GM19238 (cell line): ENCODE results near the gene PTRH2.
"Not testable (repeated sequence)": the region's sequence is repeated elsewhere in the genome, so short reads cannot be mapped to it uniquely, and the experiment has no call there.

ENCODE experiments used
- DNase-seq: peaks from one replicate; pipeline ENCODE4 v3.0.0; 2011; ENCODE audit warnings: low spot score; ENCODE audit not compliant: insufficient read length

The PTRH2 gene

GRCh38 chr17:59707149-59707970, at the start of gene PTRH2, which contains the start of gene VMP1:
TSS of gene PTRH2 (minus strand) at chr17:59707430. CDS start at chr17:59697978, 9,452 bp downstream.
TSS of gene VMP1 (plus strand) at chr17:59707654. CDS start at chr17:59731447, 23,793 bp downstream.
- DNase-seq = peak; percentile 92

- DNase-seq = no peak
Measured at GRCh38 chr17:59756236-59756818, 49.1 kb upstream of the PTRH2 start.

GRCh38 chr17:59755069-59755468, 47.8 kb upstream of the PTRH2 start:
- not testable (repeated sequence) for DNase-seq

GRCh38 chr17:59754552-59754951, 47.3 kb upstream of the PTRH2 start:
- DNase-seq = no peak

GRCh38 chr17:59753522-59754467, 46.6 kb upstream of the PTRH2 start:
- DNase-seq = peak; percentile 27

GRCh38 chr17:59752922-59753321, 45.7 kb upstream of the PTRH2 start:
- DNase-seq = no peak

GRCh38 chr17:59752446-59752845, 45.2 kb upstream of the PTRH2 start:
- DNase-seq = no peak

GRCh38 chr17:59751955-59752413, 44.8 kb upstream of the PTRH2 start:
- DNase-seq = no peak

GRCh38 chr17:59748591-59748990, 41.4 kb upstream of the PTRH2 start:
- DNase-seq = no peak

GRCh38 chr17:59746849-59747445, 39.7 kb upstream of the PTRH2 start:
- no peak for DNase-seq

- DNase-seq = no peak
Measured at GRCh38 chr17:59745040-59745439, 37.8 kb upstream of the PTRH2 start.

- DNase-seq = no peak
Measured at GRCh38 chr17:59743842-59744241, 36.6 kb upstream of the PTRH2 start.

GRCh38 chr17:59737324-59737723, 30.1 kb upstream of the PTRH2 start:
- DNase-seq = no peak

- no peak for DNase-seq
Measured at GRCh38 chr17:59734226-59734625, 27.0 kb upstream of the PTRH2 start.

- no peak for DNase-seq
Measured at GRCh38 chr17:59733697-59734096, 26.5 kb upstream of the PTRH2 start.

- DNase-seq = no peak
Measured at GRCh38 chr17:59730268-59730834, 23.1 kb upstream of the PTRH2 start.

GRCh38 chr17:59727817-59728533, 20.7 kb upstream of the PTRH2 start:
- DNase-seq = no peak

GRCh38 chr17:59725691-59726090, 18.5 kb upstream of the PTRH2 start:
- no peak for DNase-seq

- DNase-seq = no peak
Measured at GRCh38 chr17:59723607-59724006, 16.4 kb upstream of the PTRH2 start.

- DNase-seq = no peak
Measured at GRCh38 chr17:59723041-59723440, 15.8 kb upstream of the PTRH2 start.
